Neural progenitor cell (in vitro differentiated cells): ENCODE measurements around the gene PBX3.

ENCODE experiments used
- CTCF ChIP-seq: fragments of 200-600 bp; sonication (generic); IDR thresholded peaks from 2 replicates; pipeline ENCODE4 v1.5.1; 2017; ENCODE audit warnings: antibody characterized with exemption, mild to moderate bottlenecking
- EZH2phosphoT487 ChIP-seq: fragments of 200-600 bp; sonication (generic); IDR thresholded peaks from 2 replicates; pipeline ENCODE4 v1.6.1; 2017; ENCODE audit warnings: antibody characterized with exemption

DNA sequence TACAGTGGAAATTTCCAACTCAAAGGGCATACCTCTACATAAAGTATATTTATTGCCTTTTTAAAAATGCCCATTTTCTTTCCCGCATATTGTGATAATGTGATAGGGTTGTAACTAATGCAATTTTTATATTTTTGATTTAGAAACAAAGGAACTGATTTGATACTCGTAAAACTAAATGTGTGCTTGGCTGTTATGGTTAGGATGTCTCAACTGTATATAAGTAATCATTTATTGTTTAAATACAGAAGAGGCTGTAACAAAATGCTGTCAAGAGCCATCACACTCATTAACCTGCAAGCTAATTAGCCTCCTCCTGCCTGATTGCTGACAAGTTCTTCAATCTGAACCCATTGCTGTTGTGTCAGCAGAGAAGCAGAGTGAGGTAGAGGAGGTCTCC is 149.2 kb downstream of the PBX3 start:
- TF ChIP-seq EZH2phosphoT487 (no peak), CTCF (no peak)
